Muscle layer of colon (tissue), 2 donors: ENCODE results near the gene CDC27.
"Not testable (repeated sequence)": the region's sequence is repeated elsewhere in the genome, so short reads cannot be mapped to it uniquely, and the experiment has no call there.

Source experiments
- H3K27ac ChIP-seq: one replicate; pipeline ENCODE4 v1.7.0; 2013; ENCODE audit warnings: low read depth, mild to moderate bottlenecking, low read length, moderate library complexity
- H3K27me3 ChIP-seq, 2 donors: one replicate each; pipeline ENCODE4 v1.7.0; 2013; ENCODE audit warnings: low read length in 2 of 2, mild to moderate bottlenecking in 2 of 2; ENCODE audit not compliant: insufficient read depth in 2 of 2, control insufficient read depth in 1 of 2
- H3K36me3 ChIP-seq: one replicate; pipeline ENCODE4 v1.7.0; 2013; ENCODE audit warnings: mild to moderate bottlenecking, low read length; ENCODE audit not compliant: insufficient read depth
- H3K4me1 ChIP-seq: one replicate; pipeline ENCODE4 v1.7.0; 2013; ENCODE audit warnings: mild to moderate bottlenecking, low read length; ENCODE audit not compliant: insufficient read depth
- H3K4me3 ChIP-seq, 2 donors: one replicate each; pipeline ENCODE4 v1.7.0; 2013; ENCODE audit warnings: low read length in 2 of 2, low read depth in 1 of 2, mild to moderate bottlenecking in 1 of 2, moderate library complexity in 1 of 2
- H3K9ac ChIP-seq: one replicate; pipeline ENCODE4 v1.7.0; 2013; ENCODE audit warnings: low read length
- H3K9me3 ChIP-seq: one replicate; pipeline ENCODE4 v1.7.0; 2013; ENCODE audit warnings: mild to moderate bottlenecking, low read length
- donor health status: abdominal sarcoma.
- donor health status: Adenocarcinoma of cecum.

CDC27 gene

DNA sequence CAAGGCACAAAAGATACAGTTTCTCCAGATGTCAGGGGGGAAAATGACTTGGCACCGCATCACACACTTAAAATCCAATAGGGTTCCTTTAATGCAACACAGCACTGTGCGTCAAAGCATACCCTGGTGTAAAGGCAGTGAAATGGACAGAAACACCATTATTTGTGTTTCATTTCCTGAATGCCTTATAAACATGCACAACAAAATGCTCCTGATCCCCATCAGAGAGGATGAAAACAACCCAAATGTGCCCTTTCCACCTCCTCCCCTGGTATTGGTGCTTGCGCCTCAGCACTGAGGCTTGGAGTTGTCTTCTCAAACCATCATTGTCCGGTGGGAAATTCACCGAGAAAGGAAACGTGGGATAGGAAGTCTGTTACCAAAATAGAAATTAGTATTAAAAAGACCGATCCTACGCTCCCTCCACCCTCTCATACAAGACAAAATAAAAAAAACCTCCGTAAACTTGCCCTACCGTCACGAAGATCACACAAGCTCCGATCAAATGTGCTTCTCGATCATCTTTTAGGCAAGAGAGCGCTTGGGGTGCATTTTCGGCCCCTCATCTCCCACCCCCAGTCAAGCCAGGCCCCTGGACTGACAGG, 722 bp downstream of the CDC27 start:
- Histone ChIP-seq H3K36me3 (no peaks in the 10 kb centered on the region), H3K9me3 (no peaks in the 10 kb centered on the region), H3K9ac (peak overlapping the region; percentile 97), H3K4me1 (peaks cover 28% of the 10 kb centered on the region), H3K4me3 (peak overlapping the region; percentile 75 to 83), H3K27ac (peak overlapping the region; percentile 97), H3K27me3 (no peaks in the 10 kb centered on the region)

DNA sequence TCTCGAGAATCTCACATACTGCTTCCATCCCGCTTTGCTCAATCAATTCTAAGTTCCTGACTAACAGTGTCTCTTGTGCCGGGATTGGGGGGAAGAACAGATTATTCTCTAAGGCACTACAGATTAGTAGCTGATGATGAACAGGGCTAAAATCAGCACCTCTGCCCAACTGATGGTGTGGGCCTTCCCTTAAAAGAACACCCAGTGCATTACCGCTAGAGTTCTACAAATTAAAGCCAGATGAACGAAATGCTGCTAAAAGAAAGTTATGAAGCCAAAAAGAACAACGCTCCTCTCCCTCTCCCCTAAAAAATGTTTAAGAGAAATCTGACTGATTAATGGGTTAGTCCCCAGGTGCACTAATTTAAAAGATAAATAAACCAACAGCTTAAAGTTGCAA, 4.4 kb downstream of the CDC27 start:
- no peaks in the 10 kb centered on the region for H3K9me3 ChIP-seq
- H3K4me1 ChIP-seq: peaks cover 37% of the 10 kb centered on the region
- no peaks in the 10 kb centered on the region for H3K27me3 ChIP-seq
- H3K36me3 ChIP-seq: no peaks in the 10 kb centered on the region
- no peak overlapping the region for H3K27ac ChIP-seq
- no peak overlapping the region for H3K9ac ChIP-seq
- H3K4me3 ChIP-seq: no peak overlapping the region

DNA sequence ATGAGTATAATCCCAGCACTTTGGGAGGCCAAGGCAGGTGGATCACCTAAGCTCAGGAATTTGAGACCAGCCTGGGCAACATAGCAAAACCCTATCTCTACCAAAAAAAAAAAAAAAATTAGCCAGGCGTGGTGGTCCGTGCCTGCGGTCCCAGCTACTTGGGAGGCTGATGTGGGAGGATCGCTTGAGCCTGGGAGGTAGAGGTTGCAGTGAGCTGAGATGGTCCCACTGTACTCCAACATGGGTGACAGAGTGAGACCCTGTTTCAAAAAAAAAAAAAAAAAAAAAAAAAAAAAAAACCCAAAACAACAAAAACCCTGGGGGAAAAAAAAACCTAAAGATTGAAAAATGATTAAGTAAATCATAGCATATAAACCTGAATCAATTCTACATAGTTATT, 8.1 kb downstream of the CDC27 start:
- not testable (repeated sequence) for H3K4me3 ChIP-seq, H3K9me3 ChIP-seq, H3K27ac ChIP-seq, H3K27me3 ChIP-seq, H3K9ac ChIP-seq
- Histone ChIP-seq H3K4me1 (peaks cover 27% of the 10 kb centered on the region), H3K36me3 (peaks cover 12% of the 10 kb centered on the region)

DNA sequence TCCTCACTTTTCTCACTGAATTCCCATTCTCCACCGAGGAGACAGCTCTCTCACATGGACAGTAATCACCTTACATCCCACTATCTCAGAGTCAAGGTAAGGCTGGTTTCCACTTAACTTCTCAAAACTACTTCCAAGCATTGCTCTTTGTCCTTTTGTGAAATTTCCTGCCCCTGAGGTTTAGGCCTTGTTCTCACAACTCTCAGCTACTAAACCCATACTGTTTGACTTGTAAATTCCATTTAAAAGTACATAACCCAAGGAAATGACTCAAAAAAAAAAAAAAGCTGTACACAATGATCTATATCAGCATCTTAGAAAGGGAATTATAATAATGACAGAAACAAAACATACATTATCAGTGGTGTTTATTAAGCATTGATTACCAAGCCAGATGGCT, 8.8 kb downstream of the CDC27 start:
- H3K36me3 ChIP-seq: peaks cover 14% of the 10 kb centered on the region
- no peak overlapping the region for H3K9ac ChIP-seq
- H3K9me3 ChIP-seq: no peaks in the 10 kb centered on the region
- H3K27ac ChIP-seq: no peak overlapping the region
- peaks cover 21% of the 10 kb centered on the region for H3K4me1 ChIP-seq
- H3K4me3 ChIP-seq: no peak overlapping the region
- no peaks in the 10 kb centered on the region for H3K27me3 ChIP-seq

DNA sequence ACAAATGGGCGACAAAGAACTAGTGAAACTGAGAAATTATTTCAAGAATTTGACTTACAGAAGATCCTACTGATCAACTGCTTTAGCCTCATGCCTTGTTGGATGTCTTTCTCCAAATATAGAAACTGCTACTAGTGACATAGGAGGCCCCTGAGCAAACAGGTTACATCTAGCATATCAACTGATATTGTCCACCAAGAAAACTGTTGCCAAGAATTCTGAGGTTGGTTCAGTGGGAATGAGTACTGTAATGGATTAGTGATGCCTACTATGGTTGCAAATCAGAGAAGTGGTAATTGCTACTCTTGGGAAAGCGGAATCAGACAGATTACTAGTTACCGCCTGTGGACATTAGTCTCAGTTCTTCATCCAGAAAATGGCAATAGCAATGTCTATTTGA, 10.0 kb downstream of the CDC27 start:
- H3K4me1 ChIP-seq: peaks cover 15% of the 10 kb centered on the region
- no peak overlapping the region for H3K4me3 ChIP-seq
- no peak overlapping the region for H3K9ac ChIP-seq
- no peaks in the 10 kb centered on the region for H3K27me3 ChIP-seq
- no peaks in the 10 kb centered on the region for H3K9me3 ChIP-seq
- H3K27ac ChIP-seq: no peak overlapping the region
- H3K36me3 ChIP-seq: peaks cover 14% of the 10 kb centered on the region

DNA sequence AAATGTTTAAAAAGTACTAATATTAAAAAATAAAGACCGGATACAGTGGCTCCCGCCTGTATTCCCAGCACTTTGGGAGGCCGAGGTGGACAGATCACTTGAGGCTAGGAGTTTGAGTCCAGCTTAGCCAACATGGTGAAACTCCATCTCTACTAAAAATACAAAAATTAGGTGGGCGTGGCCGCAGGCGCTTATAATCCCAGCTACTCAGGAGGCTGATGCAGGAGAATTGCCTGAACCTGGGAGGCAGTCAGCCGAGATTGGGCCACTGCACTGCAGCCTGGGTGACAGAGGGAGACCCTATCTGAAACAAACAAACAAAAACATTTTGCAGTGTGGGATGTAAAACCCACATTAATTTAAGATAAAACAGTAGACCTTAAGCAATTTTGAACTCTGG, 11.8 kb downstream of the CDC27 start:
- H3K36me3 ChIP-seq: peaks cover 14% of the 10 kb centered on the region
- H3K27ac ChIP-seq: no peak overlapping the region
- H3K4me3 ChIP-seq: no peak overlapping the region
- H3K9ac ChIP-seq: no peak overlapping the region
- H3K27me3 ChIP-seq: no peaks in the 10 kb centered on the region
- H3K9me3 ChIP-seq: no peaks in the 10 kb centered on the region
- peaks cover 7% of the 10 kb centered on the region for H3K4me1 ChIP-seq

DNA sequence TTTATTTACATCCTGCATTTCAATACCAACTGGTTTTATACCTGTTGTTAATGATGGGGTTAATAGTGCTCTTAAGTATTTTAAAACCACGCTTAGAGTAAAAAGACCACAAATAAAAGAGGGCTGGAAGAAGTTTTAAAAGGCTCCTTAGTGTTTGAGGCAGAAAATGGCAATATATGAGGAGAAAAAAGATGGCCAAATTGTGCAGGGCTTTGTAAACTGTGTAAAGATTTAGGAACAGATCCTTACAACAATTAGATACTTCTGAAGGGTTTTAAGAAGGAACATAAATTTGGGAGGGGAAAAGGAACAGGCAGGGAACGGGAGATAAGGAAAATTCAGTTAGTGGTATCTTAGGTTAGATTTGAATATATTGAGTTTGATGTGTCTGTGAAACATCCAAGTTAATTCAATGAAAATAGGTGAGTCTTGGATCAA, 12.7 kb downstream of the CDC27 start:
- Histone ChIP-seq H3K27me3 (no peaks in the 10 kb centered on the region), H3K27ac (no peak overlapping the region), H3K9me3 (no peaks in the 10 kb centered on the region), H3K9ac (no peak overlapping the region), H3K4me1 (peaks cover 12% of the 10 kb centered on the region), H3K36me3 (peaks cover 15% of the 10 kb centered on the region), H3K4me3 (no peak overlapping the region)

DNA sequence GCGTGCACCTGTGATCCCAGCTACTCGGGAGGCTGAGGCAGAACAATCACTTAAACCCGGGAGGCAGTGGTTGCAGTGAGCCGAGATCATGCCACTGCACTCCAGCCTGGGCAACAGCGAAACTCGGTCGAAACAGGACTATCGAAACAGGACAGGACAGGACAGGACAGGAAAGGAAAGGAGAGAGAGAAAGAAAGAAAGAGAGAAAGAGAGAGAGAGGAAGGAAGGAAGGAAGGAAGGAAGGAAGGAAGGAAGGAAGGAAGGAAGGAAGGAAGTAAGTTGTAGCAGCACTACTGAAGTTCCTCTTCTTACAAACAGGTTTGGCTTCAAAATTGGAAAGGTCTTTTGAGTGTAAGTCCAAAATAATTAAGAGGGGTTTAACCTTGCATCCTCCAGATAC, 14.3 kb downstream of the CDC27 start:
- not testable (repeated sequence) for H3K27ac ChIP-seq
- H3K4me1 ChIP-seq: peaks cover 15% of the 10 kb centered on the region

DNA sequence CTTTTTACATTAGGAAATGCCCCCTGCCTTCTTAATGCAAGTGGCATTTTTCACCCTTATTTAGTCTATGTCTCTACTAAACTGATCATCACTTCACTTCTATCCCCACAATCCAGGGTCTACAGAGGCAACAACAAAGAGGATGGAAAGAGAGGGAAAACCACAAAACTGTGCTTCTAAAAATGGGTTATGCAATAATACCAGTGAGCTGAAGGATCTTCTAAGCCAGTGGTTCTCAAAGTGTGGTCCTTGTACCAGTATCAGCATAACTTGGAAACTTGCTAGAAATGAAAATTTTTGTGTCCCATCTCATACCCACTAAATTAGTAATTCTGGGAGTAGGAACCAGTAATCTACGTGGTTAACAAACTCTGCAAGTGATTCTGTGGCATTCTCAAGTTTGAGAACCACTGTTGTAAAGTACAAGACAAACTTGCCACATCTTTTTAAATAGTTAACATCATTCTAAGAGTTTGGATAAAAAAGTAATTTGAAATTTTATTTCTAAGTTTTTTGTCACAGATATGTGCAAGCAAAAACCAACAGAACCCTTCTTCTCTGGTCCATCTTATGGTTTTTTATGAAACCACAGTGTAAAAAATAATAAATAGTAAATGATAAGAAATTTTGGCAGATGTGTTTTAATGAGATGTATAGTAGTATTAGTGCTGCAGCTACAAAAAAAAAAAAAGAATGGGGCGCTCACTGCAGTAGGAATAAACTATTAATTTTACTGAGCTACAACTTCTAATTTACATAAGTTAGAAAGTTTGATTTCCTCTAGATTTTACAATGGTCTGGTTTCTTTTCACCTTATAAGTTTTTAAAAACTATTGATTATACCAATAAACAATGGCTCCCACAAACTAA, 16.2 kb downstream of the CDC27 start:
- H3K9me3 ChIP-seq: no peaks in the 10 kb centered on the region
- H3K9ac ChIP-seq: no peak overlapping the region
- H3K27me3 ChIP-seq: no peaks in the 10 kb centered on the region
- peaks cover 31% of the 10 kb centered on the region for H3K36me3 ChIP-seq
- H3K4me1 ChIP-seq: peaks cover 9% of the 10 kb centered on the region
- no peak overlapping the region for H3K4me3 ChIP-seq
- H3K27ac ChIP-seq: no peak overlapping the region

More for the DNA sequence above, 14.3 kb downstream of the CDC27 start:
- H3K36me3 ChIP-seq: peaks cover 23% of the 10 kb centered on the region
- H3K4me3 ChIP-seq, H3K9me3 ChIP-seq, H3K9ac ChIP-seq, H3K27me3 ChIP-seq: not testable (repeated sequence)

DNA sequence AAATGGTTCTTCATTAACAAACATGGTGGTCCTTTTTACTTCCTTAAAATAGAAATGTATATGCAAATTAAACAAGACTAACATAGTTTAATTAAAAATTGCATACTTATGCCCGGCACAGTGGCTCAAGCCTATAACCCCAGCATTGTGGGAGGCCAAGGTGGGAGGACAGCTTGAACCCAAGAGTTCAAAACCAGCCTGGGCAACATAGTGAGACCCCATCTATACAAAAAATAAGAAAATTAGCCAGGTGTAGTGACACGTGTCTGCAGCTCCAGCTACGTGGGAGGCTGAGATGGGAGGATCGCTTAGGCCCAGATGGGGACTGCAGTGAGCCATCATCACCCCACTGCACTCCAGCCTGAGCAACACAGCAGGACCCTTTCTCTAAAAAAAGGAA, 18.4 kb downstream of the CDC27 start:
- no peaks in the 10 kb centered on the region for H3K9me3 ChIP-seq
- H3K4me3 ChIP-seq: no peak overlapping the region
- peaks cover 27% of the 10 kb centered on the region for H3K36me3 ChIP-seq
- peaks cover 9% of the 10 kb centered on the region for H3K4me1 ChIP-seq
- H3K27me3 ChIP-seq: no peaks in the 10 kb centered on the region
- no peak overlapping the region for H3K27ac ChIP-seq
- H3K9ac ChIP-seq: no peak overlapping the region

DNA sequence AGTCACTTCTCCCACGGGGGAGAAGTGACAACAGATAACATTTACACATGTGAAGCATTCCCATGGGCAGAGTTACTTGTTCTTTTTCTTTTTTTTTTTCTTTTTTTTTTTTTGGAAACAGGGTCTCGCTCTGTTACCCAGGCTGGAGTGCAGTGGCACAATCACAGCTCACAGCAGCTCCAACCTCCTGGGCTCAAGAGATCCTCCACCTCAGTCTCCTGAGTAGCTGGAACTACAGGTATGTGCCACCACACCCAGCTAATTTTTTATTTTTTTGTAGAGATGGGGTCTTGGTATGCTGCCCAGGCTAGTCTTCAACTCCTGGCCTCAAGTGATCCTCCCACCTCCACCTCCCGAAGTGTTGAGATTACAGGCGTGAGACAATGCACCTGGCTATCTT, 20.2 kb downstream of the CDC27 start:
- H3K4me1 ChIP-seq, H3K9ac ChIP-seq, H3K27ac ChIP-seq, H3K4me3 ChIP-seq, H3K9me3 ChIP-seq, H3K27me3 ChIP-seq: not testable (repeated sequence)
- peaks cover 30% of the 10 kb centered on the region for H3K36me3 ChIP-seq

DNA sequence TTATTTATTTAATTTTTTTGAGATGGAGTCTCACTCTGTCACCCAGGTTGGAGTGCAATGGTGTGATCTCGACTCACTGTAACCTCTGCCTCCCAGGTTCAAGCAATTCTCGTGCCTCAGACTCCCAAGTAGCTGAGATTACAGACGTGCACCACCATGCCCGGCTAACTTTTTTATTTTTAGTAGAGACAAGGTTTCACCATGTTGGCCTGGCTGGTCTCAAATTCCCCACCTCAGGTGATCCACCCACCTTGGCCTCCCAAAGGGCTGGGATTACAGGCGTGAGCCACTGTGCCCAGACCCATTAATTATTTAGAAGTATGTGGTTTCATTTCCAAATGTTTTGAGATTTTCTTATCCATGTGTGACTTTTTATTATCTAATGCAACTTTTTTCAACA, 22.2 kb downstream of the CDC27 start:
- not testable (repeated sequence) for H3K9ac ChIP-seq, H3K4me3 ChIP-seq, H3K4me1 ChIP-seq, H3K9me3 ChIP-seq, H3K27ac ChIP-seq, H3K27me3 ChIP-seq
- peaks cover 35% of the 10 kb centered on the region for H3K36me3 ChIP-seq
